Measurements from ENCODE around the gene ERFL.

Gene ERFL

DNA sequence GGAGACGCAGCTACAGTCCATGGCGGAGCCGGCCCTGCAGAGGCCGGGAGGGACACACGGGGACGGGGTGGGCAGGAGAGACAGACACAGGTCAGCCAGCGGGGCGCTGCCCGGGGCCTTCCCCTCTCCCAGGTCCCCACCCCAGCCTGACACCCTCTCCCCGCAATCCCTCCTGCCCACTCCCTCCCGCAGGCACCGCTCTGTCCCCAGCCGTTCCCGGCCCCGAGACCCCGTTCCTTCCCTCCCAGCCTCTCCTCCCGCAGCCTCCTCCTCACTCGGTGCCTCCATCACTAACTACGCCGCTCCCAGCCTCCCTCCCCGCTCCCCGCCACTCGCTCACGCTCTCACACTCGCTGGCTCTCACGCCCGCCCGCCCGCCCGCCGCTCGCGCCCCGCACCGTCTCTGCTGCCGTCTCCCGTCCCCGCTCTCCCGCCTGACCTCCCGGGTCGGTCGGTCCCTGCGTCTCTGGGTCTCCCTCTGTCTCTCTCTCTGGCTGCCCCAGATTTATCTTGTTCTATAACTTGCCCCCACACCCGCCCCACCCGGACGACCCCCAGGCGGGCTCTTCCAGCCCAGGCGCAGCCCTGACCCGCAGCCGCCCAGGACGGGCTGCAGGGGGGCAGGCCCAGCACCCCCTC lies 15.2 kb downstream of the ERFL start:
- no peak for DNase-seq (ENCODE audit: low read depth)

DNA sequence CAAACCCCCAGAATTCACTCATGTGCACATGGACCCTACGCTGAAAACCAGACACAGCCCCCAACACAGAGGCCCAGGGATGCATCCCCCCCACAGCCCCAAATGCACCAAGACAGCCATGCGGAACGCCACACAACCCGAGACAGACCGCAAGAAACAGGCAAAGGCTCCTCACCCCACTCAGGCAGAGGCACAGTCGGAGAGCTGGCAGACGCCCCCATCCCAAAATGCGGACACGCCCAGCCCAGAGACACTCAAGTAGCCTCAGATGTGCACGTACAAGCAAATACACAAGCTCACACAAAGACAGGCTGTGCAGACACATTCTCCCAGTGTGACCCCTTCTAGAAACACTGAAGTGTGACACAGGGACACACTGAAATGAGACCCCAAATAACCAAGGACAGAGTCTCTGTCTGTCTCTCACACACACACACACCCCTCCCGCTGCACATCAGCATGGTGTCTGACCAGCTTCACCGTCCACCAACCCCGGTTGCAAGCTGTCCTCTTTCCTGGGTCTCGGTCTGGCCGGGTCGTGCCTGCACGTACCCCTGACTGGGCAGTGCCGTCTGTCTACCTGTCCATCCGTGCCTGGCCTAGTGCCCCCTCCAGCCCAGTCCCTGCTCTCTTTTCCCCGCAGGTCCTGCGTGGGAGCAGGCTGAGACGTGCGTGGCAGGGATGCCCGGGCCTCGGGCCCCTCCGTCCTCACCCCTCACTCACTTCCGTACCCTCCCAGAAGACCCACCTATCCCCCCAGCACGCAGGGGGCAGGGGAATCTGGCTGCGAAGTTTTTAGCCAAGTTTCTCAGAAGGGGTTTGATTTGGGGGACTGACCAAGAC lies 16.1 kb downstream of the ERFL start:
- DNase-seq (ENCODE audit: low read depth): no peak

DNA sequence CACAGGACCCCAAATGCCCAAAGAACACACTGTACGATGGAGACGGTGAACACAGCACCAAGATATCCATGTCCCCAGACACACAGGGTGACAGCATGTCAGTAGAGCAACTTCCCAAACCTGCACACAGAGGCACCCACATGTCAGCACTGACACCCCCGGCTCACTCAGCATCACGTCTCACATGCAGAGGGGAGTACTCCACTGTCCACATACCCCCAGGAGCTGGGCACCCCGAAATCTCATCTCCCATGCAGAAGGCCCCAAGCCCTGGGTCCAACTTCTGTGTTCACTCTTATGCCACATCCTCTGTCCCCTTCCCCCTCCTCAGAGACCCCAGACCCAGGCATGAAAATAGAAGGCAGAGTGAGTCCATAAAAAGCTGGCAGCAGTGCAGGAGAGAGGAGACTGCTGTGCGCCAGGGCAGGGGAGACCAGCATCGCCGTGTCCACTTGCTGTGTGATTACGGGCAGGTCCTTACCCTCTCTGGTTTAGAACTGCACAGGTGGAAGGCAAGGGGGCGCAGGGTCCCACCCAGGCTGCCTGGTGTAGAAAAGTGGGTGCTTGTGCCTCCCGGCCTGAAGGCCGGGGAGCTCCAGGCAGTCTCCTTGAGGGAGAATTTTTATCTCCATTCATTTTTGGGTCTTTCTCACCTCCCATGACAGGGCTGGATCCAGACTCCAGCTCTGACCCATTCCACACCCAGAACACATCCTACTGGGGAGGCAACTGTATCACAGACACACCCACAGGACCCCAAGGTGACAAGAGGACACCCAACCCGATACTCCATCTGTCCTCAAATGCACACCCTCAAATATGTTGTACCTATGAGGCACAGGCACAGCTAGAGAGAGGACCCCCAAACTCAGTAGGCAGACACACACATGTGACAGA lies 17.0 kb downstream of the ERFL start:
- no peak for DNase-seq (ENCODE audit: low read depth)

DNA sequence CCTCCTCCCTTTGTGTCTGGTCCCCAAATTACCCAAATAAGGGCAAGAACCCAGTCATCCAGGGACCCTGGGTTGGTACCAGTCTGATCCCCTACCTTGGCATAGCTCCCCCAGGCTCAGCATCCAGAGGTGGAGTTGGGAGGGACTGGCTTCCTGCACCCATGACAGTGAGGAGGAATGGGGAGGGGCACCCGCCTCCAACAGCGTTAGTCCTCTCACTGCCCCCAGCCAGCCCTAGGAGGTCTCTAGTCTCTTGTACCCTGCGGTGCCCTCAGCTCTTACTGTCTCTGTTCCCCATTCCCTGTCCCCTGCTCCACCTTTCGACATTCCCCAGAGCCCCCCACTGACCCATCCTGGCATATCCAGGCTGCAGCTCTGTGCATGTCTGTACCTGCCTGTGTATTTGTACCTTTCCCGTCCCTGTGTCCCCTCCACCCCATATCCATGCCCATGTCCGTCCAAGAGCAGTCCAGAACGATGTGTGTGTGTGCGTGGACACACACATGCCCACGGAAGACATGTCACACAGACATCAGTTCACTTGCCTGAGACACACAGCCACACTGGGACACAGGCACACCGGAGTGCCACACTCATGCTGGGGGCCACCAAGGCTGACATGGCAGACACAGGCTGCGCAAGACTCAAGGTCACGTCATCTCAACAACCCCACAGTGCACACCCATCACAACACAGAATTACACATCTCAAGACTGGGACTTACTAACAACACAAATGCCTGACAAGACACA lies 17.8 kb downstream of the ERFL start:
- DNase-seq (ENCODE audit: low read depth): no peak

DNA sequence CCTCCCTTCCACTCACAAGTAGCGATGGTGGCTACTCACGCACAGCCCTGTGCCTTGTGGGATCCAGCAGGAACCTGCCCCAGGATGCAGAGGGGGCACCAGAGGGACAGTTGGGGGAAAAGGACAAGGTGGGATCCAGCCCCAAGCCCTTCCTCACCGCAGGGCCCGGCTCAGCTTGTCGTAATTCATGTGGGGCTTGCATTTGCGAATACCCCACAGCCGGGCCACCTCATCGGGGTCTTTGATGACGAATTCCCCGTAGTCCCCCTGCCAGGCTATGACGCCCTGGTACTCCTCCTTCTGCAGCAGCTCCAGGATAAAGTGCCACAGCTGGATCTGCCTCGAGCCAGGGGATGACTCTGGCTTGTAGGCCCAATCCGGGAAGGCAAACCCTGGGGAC lies 18.5 kb downstream of the ERFL start:
- no peak for DNase-seq (ENCODE audit: low read depth)

DNA sequence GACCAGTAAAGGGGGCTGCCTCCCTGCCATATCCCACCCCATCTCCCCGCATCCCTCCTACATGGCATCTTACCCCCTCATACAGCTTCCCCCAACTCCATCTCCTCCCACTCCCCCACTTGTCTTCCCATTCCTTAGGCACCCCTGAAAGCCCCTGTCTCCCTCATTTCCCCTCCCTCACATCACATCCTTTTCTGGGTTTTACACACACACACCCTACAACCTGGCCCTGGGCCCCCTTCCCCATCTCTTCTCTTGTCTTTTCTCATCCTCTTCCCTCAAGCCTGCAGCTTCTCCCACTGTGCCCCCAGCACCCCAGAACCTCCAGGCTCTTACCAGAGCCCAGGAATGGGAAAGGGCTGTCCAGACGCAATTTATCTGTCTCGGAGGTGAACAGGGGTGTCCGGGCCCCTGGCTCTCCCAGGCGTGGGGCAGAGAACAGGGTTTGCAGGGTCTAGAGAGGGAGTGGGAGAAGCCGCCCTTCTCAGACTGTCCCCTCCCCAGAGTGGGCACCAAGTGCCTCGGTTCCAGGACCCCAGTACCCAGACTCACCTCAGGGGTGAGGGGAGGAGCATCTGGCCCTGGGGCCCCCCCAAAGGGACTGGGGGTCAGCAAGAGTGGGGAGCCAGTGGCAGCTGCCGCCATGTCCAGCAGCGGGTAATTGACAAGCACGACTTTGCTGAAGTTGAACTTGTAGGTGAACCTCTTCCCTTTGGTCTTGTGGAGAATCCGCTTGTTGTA lies 19.4 kb downstream of the ERFL start:
- DNase-seq (ENCODE audit: low read depth): no peak

DNA sequence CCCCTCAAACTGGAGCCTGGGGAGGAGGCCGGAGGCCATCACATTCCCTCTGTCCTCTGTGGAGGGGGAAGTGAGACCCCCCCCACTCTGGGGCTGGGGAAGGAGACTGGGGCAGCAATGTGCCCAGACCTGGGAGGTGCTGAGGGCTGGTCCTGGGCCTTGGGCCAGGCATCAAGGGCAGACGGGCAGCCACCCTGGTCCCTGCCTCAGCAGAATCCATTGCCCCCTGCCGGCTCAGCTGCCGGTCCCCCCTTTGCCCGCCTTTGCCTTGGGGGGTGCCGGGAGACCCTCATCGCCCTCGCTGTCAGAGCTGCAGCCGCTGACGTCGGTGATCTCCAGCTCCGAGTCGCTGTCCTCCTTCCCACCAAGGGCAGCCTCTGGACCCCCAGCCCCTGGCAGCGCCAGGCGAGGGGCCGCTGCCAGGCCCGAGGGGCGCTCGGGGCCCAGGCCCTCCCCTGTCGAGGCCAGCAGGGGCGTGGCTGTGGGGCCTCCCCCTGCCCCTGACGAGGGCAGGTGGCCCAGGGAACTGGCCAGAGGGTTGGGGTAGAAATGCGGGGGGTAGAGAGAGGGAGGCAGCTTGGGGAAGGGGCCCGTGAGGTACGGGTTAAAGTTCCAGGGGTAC lies 20.1 kb downstream of the ERFL start:
- DNase-seq (ENCODE audit: low read depth): no peak

DNA sequence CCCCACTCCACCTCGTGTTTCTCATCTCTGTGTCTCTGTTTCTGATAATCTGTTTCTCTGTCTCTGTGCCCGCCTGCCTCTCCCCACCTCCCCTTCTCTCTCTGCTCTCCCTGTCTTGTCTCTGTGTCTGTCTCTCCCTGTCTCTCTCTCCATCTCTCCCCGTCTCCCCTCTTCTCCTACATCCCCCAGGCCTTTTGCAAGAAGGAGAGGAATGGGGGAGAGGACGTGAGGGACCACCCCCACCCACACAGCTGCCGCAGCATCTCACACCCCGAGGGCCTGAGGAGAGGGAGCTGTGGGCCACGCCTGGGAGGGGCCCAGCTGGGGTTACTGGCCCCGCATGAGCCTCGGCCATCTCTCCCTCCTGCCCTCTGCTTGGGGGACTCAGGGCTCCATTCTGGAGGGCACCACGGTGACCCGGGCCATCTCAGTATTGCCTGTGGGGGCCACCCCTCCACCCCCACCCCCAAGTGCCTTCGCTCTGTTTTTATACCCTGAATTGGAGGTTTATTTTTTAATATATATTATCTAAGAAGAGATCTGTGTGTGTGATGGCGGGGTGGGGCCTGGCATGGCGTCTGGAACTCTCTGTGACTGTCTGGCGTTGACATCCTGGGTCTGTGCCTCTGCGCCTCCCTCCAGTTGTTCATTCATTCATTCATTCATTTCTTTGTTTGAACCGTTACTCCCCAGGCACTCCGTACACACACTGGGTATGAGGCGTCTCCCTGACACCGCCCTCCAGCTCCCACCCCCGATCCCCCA lies 21.2 kb downstream of the ERFL start:
- DNase-seq (ENCODE audit: low read depth): no peak

DNA sequence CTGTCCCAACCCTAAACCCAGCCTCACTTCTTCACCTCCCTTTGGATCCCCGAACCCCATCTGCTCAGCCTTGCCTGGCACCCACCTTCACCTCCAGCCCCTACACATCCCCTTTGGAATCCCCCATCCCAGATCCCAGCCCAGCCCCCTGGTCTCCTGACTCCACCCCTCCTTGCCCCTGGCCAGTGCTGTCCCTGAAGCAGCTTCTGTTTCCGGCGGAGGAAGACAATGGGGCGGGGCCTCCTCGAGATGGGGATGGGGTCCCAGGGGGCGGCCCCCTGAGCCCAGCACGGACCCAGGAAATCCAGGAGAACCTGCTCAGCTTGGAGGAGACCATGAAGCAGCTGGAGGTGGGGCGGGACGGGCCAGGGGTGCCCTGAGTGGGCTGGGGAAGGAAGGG lies 22.0 kb downstream of the ERFL start:
- DNase-seq (ENCODE audit: low read depth): no peak

DNA sequence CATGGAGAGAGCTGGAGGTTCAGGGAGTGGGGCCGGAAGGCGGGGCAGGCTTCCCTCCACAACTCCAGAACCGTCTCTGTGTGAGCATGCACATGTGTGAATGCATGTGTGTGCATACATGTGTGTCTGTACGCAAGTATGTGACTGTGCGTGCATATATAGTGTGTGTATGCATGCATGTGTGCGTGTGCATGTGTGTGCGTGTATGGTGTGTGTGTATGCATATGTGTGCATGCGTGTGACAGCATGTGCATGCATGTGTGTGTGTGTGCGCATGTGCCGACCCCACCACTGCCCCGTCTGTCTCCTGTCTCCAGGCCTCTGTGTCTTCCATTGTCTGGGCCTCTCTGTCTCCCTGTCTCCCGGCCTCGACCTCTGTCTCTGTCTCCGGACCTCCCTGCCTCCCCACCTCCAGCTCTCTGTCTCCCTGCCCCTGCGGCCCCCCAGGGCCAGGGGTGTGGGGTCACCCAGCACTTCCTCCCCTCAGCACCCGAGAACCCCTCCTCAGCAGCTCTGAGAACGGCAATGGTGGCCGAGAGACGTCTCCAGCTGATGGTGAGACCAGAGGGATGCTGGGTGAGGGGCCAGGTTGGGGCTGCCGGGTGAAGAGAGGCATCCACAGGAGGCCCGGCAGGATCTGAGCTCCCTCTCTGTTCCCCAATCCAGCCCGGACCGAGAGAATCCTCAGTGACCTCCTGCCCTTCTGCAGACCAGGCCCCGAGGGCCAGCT lies 22.8 kb downstream of the ERFL start:
- no peak for DNase-seq (ENCODE audit: low read depth)

DNA sequence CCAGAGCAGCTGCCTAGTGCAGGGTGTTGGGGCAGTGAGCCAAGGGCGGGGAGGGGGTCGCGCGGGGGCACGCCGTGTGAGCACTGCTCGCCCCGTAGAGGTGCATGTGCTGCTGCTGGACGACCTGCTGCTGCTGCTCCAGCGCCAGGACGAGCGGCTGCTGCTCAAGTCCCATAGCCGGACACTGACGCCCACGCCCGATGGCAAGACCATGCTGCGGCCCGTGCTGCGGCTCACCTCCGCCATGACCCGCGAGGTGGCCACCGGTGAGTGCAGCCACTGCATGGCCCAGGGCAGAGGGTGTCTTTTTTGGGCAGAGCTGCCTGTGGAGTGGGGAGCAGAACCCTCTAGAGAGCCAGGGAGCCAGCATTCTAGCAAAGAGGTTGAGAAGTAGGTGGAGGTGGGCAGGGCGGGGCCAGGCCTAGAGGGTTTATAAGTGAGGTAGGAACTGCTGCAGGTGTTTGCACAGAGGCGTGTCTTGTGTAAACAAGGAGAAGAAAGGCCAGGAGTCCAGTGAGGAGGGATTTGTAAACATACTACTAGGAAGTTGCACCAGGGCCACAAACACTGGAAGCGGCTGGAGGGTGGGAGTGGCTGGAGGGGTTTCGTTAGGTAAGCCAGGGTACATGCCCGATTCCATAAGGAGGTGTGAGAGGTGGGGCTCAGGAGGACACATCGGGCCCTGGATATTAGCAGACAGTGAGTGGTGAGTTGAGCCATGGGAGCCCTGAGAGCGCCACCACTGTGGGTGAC lies 24.0 kb downstream of the ERFL start:
- no peak for DNase-seq (ENCODE audit: low read depth)

DNA sequence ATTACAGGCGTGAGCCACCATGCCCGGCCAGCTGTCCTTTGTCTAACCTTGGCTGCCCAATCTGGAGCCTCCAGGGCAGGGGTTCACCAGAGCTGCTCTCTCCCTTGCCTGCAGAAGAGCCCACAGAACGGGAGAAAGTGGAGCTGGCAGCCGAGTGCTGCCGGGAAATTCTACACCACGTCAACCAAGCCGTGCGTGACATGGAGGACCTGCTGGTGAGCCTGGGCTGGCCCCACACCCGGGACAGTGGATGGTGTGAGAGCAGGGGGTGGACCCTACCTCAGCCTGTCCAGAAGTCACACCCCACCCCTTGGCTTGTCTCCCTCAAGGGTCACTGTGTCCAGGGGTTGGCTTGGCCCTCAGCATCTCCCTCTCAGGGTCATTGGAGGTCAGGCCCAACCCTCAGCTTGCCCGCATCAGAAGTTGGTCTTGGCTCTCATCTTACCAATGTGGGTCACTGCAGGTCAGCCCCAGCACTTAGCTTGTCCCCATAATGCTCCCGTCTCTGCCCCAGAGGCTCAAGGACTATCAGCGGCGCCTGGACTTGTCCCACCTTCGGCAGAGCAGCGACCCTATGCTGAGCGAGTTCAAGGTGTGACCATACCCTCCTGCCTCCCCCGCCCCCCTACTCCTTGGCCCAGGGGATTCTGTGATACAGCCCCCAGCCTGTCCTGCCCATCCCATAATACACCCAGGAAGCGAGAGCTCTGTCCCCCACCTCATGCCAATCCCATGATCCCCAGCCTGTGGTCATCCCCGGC lies 24.9 kb downstream of the ERFL start:
- no peak for DNase-seq (ENCODE audit: low read depth)

DNA sequence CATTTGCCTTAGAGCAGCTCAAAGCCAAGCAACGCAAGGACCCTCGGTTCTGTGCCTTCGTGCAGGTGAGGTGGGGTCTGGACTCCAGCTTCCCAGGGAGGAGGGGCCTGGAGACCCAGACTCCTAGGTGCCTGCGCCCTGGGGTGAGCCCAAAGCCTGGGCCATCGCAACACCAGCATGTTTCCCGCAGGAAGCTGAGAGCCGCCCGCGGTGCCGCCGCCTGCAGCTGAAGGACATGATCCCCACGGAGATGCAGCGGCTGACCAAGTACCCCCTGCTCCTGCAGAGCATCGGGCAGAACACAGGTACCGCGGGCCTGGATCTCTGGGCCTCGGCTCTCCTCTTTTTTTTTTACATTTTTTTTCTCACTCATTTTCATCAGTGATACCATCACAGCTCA lies 25.7 kb downstream of the ERFL start:
- no peak for DNase-seq (ENCODE audit: low read depth)

DNA sequence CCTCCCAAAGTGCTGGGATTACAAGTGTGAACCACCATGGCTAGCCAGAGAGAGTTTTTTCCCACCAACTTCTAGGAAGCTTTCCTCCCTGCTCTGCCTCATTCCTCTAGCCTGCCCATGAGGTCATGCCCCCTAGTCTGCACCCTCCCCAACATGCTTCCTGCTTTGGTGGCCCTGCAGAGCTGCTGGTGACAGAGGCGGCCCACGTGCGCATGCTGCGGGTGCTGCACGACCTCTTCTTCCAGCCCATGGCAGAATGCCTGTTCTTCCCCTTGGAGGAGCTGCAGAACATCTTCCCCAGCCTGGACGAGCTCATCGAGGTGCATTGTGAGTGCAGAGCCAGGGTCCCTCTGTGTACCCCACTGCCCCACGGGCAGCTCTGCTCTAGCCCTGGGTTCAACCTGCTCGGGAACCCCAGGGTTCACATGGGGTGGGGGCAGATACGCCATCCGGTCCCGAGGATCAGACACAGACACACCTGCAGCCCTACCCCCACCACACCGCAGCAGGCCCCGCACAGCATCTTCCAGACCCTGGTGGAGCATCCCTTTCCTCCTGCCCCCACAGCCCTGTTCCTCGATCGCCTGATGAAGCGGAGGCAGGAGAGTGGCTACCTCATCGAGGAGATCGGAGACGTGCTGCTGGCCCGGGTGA lies 26.4 kb downstream of the ERFL start:
- DNase-seq (ENCODE audit: low read depth): no peak

DNA sequence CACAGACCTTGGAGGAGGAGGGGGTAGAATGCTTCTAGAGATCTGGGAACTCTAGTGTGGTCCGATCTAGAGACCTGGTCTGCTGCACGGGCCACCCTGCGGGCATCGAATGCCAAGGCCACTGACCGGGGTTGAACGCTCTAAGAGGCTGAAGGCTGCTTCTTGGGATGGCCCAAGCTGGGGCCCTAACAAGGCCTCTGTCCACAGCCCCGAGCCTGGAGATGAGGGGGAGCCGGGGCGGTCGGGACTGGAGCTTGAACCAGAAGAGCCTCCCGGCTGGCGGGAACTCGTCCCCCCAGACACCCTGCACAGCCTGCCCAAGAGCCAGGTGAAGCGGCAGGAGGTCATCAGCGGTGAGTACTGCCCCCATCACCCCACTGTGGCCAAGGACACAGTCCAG lies 30.0 kb downstream of the ERFL start:
- no peak for DNase-seq (ENCODE audit: low read depth)

DNA sequence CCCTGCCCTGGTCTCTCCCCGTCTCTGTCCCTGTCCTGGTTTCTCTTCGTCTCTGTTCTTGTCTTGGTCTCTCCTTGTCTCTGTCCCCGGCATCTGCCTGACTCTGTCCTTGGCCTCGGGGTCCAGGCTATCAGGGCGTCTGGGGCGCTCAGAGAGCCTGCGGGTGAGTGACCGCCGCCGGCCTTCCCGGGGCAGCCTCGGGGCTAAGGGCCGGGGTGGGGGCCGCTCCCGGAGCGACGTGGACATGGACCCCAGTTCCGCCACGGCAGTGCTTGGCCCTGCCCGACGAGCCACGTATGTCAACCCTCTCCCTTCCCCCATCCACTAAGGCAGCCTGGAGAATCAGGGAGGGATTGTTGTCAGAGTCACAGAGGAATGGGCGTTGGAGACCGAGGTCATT lies 30.4 kb downstream of the ERFL start:
- DNase-seq (ENCODE audit: low read depth): no peak

DNA sequence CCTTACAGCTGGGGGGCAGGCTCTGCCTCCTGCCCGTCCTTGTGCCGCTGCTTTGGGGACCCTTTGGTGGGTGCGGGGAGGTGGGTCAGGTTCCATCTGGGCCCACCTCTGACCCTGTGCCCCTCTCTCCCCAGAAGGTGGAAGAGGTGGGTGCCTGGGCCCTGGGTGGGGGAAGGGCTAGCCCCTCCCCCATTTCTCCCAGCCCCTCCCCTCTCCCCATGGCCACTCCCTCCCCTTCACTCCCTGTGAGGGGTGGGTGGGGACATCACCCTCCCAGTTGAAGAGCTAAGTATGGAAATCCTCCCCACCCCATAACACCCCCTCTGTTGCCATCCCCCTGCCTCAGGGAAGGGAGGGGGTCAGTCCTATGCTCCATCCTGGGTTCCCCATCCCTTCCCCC lies 31.1 kb downstream of the ERFL start:
- no peak for DNase-seq (ENCODE audit: low read depth)

Data from stimulated activated CD8-positive, alpha-beta memory T cell treated with anti-CD3 and anti-CD28 coated beads, Interleukin-12 subunit alpha, Interleukin-12 subunit beta, amount 100 ng/mL, for 4 hours (primary cell).